ENCODE measurements around the gene MUC6. TPM values are rescaled to one million over a fixed set of nuclear protein-coding genes. Genes with fewer than 3 reads are reported as not detected.

MUC6 gene
- total and polyA plus RNA-seq, 10 donors, result 0.02 to 0.76 (median 0.22) TPM; not detected in 3

GRCh38 chr11:970319-970871 is 66.1 kb downstream of the MUC6 start:
- Histone ChIP-seq H3K27ac (peak overlapping the region in 3 of 8 donors; percentile 11 to 50 (median 45)), H3K9me3 (no peaks in the 10 kb centered on the region), H3K4me1 (peaks cover 4 to 72% (median 50%) of the 10 kb centered on the region in 6 donors), H3K27me3 (replicated peaks in 1 of 7) (no peaks in the 10 kb centered on the region), H3K36me3 (peaks cover 7 to 98% (median 38%) of the 10 kb centered on the region in 6 donors), H3K4me3 (no peak overlapping the region)
- DNase-seq, result peak; percentile 87
- TF ChIP-seq CTCF (IDR thresholded peaks at IDR 0.05 in 8 of 11, conservative IDR thresholded peaks at IDR 0.05 in 3 of 11), result no peak
- TF ChIP-seq POLR2A (IDR thresholded peaks at IDR 0.05), result no peak
- TF ChIP-seq POLR2AphosphoS5 (IDR thresholded peaks at IDR 0.05), result peak; percentile 22 to 62 (median 47)
- intact Hi-C loops (cut with DNase I; ENCODE audit: low total_unique reads), result no loop called here
- 24 to 50% (median 39%) methylated on average over 25 to 26 of the region's 26 CpGs for WGBS, 5 donors

GRCh38 chr11:969651-970205 is 66.8 kb downstream of the MUC6 start:
- Histone ChIP-seq H3K9me3 (no peaks in the 10 kb centered on the region), H3K27me3 (replicated peaks in 1 of 7) (no peaks in the 10 kb centered on the region), H3K4me3 (no peak overlapping the region), H3K36me3 (peaks cover 7 to 94% (median 36%) of the 10 kb centered on the region in 6 donors), H3K4me1 (peaks cover 4 to 69% (median 51%) of the 10 kb centered on the region in 6 donors), H3K27ac (peak overlapping the region in 2 of 8 donors; percentile 11 to 50)
- TF ChIP-seq POLR2AphosphoS5 (IDR thresholded peaks at IDR 0.05), result no peak
- TF ChIP-seq POLR2A (IDR thresholded peaks at IDR 0.05), result no peak
- TF ChIP-seq CTCF (IDR thresholded peaks at IDR 0.05 in 8 of 11, conservative IDR thresholded peaks at IDR 0.05 in 3 of 11), result no peak
- DNase-seq, result no peak
- intact Hi-C loops (cut with DNase I; ENCODE audit: low total_unique reads), result no loop called here
- whole genome bisulfite sequencing, 5 donors, result 61 to 78% (median 77%) methylated on average over 9 of the region's 9 CpGs

GRCh38 chr11:968822-969221 is 67.7 kb downstream of the MUC6 start:
- H3K27ac ChIP-seq, result peak overlapping the region in 3 of 8 donors; percentile 4 to 59 (median 11)
- H3K9me3 ChIP-seq, result no peaks in the 10 kb centered on the region
- peak in 1 of 3 donors; percentile 33 for TF ChIP-seq POLR2AphosphoS5 (IDR thresholded peaks at IDR 0.05)
- no peak for TF ChIP-seq POLR2A (IDR thresholded peaks at IDR 0.05)
- no peak for DNase-seq
- peaks cover 4 to 69% (median 51%) of the 10 kb centered on the region in 6 donors for H3K4me1 ChIP-seq
- 83 to 90% (median 85%) methylated on average over 14 of the region's 14 CpGs for WGBS, 5 donors
- H3K27me3 ChIP-seq (replicated peaks in 1 of 7), result no peaks in the 10 kb centered on the region
- H3K36me3 ChIP-seq, result peaks cover 7 to 94% (median 31%) of the 10 kb centered on the region in 6 donors
- intact Hi-C loops (cut with DNase I; ENCODE audit: low total_unique reads), result no loop called here
- H3K4me3 ChIP-seq, result no peak overlapping the region

DNA sequence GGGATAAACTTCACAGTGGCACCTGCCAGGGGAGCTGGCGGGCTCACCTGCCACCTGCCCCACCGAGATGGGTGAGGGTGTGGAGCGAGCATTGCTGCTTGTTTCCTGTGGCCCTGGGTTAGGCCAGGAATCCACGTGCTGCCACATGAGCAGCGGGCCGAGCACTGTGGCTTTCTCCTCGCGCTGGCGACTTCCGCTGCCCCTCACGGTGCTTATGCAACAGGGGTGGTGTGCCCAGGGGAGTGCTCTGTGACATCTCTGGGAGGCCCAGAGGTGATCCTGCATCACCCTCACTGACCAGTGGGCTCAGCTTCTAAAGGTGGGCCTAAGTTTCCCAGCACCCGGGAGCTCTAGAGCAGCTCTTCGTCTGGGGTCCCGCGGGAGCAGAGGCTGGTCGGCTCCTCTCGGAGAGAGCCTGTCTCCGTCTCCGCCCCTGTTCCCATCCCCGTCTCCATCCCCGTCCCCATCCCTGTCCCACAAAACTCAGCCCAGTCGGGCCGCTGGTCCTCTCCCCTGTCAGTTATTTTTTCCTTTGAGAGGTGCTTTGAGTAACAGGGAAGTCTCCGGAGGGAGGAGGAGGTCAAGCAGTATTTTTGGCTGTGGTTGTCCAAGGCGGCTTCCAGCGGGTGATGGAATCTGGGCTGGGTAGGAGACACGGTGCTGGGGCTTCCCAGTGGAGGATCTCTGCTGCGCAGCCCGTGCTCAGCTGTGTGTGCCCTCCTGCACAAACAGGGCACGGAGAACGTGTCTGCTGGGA is 68.3 kb downstream of the MUC6 start:
- peaks cover 7 to 94% (median 27%) of the 10 kb centered on the region in 6 donors for H3K36me3 ChIP-seq
- H3K4me3 ChIP-seq, result no peak overlapping the region
- WGBS, 5 donors, result 67 to 85% (median 71%) methylated on average over 29 to 31 of the region's 31 CpGs
- H3K4me1 ChIP-seq, result peaks cover 4 to 69% (median 51%) of the 10 kb centered on the region in 6 donors
- no peaks in the 10 kb centered on the region for H3K27me3 ChIP-seq (replicated peaks in 1 of 7)
- intact Hi-C loops (cut with DNase I; ENCODE audit: low total_unique reads), result no loop called here
- TF ChIP-seq CTCF (IDR thresholded peaks at IDR 0.05 in 8 of 11, conservative IDR thresholded peaks at IDR 0.05 in 3 of 11) (no peak), POLR2A (IDR thresholded peaks at IDR 0.05) (no peak), POLR2AphosphoS5 (IDR thresholded peaks at IDR 0.05) (peak; percentile 42 to 75 (median 67))
- no peaks in the 10 kb centered on the region for H3K9me3 ChIP-seq
- peak overlapping the region in 5 of 8 donors; percentile 4 to 59 (median 41) for H3K27ac ChIP-seq
- DNase-seq, result peak; percentile 84
